ENCODE data around the gene CMSS1. TPM values are rescaled to one million over a fixed set of nuclear protein-coding genes. Genes with fewer than 3 reads are reported as not detected.
"Not testable (repeated sequence)": the region's sequence is repeated elsewhere in the genome, so short reads cannot be mapped to it uniquely, and the experiment has no call there.

Gene CMSS1
- total RNA-seq, 1 donor from 2014 or later: 7.5 TPM

GRCh38 chr3:100029689-100030088 is 212.0 kb downstream of the CMSS1 start:
- DNase-seq: no peak

GRCh38 chr3:100030346-100030745 is 212.7 kb downstream of the CMSS1 start:
- no peak for DNase-seq

- no peak for DNase-seq
Observed at GRCh38 chr3:100030914-100031425, 213.3 kb downstream of the CMSS1 start.

DNA sequence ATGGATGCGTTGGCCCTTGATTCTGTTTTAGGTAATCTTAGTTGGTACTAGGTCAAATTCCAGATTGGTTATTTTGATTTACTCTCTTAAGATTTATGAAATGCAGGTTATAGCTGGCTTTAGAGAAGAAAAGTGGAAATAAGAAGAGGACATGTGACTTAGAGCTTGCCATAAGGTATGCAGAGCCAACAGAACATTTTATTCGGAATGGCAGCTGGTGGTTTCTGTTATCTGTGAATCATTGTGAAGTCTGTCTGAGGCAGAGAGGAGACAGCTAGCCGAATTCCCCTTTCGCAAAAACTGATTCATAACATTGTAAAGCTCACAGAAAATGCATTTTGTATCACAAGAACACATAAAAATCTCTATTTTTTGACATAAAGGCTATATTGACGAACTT is 214.6 kb downstream of the CMSS1 start:
- no peak for DNase-seq

DNA sequence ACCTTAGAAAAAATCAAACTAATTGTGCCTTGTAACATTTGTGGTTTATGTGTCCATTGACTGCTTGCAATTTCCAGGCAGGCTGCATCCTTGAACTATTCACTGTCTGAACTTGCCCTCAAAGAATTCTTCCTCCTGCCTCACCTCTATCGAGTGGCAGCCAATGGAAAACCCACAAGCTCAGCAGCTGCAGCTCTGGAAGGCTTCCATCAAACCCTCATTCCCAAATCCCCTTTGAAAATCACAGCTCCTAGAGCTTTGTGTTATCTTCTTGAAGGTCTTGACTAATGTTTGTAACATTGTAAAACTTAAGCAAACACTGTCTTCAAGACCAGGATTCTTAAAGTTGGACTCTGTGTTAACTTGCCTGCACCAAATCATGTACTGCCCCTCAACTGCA is 215.5 kb downstream of the CMSS1 start:
- peak; percentile 15 for DNase-seq

- DNase-seq: peak; percentile 12
Observed at GRCh38 chr3:100033903-100034471, 216.3 kb downstream of the CMSS1 start.

DNA sequence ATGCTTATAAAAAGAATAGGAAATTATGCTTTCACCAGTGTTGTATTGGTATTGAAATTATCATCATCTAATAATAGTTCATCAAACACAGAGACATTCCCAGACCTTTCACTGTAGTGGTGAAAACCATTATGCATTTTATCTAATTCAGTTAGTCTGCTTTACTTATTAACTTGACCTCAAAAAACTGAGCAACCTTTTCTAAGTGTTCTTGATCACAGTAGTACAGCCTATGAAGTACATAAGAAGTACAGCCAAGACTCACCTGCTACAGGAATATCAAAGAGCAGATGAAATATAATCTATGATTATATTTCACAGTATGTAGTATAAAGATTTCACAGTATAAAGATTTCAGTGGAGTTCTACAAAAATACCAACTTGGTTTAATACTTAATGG is 221.4 kb downstream of the CMSS1 start:
- no peak for DNase-seq

GRCh38 chr3:100040451-100041225 is 223.0 kb downstream of the CMSS1 start:
- DNase-seq: peak; percentile 66

DNA sequence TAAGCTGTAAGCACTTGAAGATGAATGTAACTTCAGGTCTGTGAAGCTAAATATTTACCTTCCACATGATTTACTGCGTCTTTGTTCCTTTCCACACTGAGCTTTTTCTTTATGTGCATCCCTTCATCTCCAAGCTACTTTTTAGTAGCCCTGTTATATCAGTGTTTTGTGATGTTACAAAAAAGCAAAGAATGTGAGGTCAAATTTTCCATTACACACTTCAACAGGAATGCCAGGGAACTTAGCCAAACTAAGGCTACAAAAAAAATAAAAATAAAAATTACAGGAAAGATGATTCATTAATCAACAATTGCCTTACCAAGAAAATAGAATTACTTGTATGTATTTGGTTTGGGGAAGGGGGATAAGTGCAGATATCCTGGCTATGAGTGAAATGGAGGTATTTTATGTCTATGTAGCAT is 223.7 kb downstream of the CMSS1 start:
- DNase-seq: peak; percentile 94

DNA sequence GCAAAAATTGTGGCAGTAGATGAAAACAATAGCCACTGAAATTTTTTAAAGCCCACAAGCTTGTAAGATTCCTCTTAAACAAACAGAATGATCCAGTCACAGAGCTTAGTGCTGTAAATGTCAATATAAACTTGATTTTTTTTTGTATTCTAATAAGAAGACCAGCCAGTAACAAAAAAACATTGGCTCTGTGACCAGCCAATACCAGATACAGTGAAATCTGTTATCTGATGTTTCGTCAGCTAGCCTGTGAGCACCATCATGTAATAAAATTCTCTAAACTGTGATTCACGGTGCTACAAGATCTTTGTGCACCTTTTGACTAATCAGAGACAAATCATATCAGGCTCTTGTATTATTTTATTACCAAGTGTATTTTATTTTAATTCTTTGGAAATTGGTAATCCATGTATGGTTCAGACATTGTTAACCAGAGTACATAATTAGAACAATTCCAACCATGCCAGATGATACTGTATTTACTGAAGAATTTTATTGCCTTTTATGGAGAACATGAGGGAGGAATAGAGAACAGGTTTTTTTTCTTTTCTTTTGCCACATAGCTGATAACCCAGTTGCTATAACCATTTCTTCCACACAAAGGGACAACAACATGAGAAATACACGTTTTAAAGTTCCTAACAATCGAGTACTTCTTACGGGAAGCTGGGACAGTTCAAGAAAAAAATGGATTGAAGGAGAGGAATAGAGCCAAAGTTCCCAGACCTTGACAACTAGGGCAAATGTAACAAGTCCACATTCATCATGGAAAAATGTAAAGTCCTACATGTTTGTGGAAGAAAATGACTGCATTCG is 224.7 kb downstream of the CMSS1 start:
- DNase-seq: peak; percentile 82

- no peak for DNase-seq
Observed at GRCh38 chr3:100043271-100043670, 225.6 kb downstream of the CMSS1 start.

DNA sequence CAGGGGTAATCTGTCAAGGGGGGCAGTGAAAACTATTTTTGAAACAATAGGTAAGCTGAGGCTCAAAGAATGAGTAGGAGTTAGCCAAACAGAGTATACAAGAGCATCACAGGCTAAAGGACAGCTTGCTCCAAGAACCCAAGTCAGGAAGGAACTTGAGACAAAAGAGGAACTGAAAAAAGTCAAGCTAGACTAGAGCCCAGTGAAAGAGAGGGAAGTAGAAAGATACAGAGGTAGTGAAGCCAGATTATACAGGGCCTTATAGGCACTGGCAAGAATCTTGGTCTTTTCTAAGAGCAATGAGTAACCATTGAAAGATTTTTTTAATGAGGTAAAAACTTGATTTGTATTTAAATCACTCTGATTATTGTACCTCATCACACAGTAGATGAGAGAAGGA is 226.7 kb downstream of the CMSS1 start:
- DNase-seq: no peak

DNA sequence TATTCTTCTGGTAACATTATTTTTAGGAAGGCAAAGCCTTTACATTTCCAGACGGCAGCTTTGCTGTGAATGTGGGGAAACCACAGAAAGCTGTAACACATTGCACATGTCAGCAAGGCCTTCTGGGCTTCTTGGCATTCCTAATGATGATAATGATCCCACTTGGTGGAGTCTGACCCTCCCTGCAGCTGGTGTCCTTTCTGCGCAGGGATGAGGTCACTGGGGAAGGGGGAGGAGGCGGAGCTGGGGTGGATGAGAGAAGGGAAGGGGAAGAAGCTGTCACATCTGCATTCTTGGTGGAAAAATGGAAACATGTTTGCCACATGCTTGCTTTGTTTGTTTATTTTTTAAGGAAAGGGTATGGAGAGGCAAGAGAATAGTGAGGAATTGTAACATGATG is 228.0 kb downstream of the CMSS1 start:
- DNase-seq: peak; percentile 55

DNA sequence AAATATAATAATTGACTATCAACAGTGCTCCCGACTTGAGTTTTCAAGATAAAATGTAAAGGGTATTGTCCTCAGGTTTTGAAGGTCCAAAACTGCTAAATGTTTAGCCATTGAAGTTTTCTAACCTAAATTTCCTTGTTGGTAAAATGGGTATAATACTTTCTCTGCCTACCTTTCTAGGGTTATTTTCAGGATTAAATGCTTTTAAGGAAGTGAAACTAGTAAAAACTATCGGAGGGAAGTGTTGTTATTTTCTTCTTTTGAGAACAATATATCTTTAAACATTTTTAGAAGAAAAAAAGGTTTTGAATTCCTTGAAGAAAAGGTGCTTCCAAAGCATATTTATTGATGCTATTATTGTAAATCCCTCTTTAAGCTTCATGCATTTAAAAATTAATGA is 229.3 kb downstream of the CMSS1 start:
- DNase-seq: no peak

- peak; percentile 70 for DNase-seq
Observed at GRCh38 chr3:100047455-100048141, 229.9 kb downstream of the CMSS1 start.

- DNase-seq: no peak
Observed at GRCh38 chr3:100048248-100048647, 230.6 kb downstream of the CMSS1 start.

DNA sequence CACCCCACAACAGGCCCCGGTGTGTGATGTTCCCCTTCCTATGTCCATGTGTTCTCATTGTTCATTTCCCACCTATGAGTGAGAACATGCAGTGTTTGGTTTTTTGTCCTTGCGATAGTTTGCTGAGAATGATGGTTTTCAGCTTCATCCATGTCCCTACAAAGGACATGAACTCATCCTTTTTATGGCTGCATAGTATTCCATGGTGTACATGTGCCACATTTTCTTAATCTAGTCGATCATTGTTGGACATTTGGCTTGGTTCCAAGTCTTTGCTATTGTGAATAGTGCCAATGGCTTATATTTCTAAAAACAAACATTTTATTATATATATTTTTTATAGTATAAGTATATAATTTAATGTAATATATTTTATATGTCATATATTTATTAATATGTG is 233.9 kb downstream of the CMSS1 start:
- not testable (repeated sequence) for DNase-seq

- no peak for DNase-seq
Observed at GRCh38 chr3:100053951-100054620, 236.4 kb downstream of the CMSS1 start.

- DNase-seq: peak; percentile 13
Observed at GRCh38 chr3:100057716-100058575, 240.3 kb downstream of the CMSS1 start.

GRCh38 chr3:100059472-100059871 is 241.8 kb downstream of the CMSS1 start:
- DNase-seq: no peak
